Suprapubic skin (tissue), 4 donors: ENCODE results near the gene KRT77.

Experiments used
- EP300 ChIP-seq: sonication (generic); formaldehyde crosslinking; IDR thresholded peaks from one replicate; pipeline ENCODE4 v1.6.1; 2017; ENCODE audit warnings: antibody characterized with exemption
- POLR2A ChIP-seq, 2 donors: fragments of 450-650 bp; IDR thresholded peaks; one replicate each; pipeline ENCODE4 v1.6.1; 2017; ENCODE audit warnings: antibody characterized with exemption in 2 of 2, mild to moderate bottlenecking in 2 of 2, moderate library complexity in 2 of 2
- POLR2AphosphoS5 ChIP-seq, 3 donors: sonication (generic); formaldehyde crosslinking; IDR thresholded peaks; one replicate each; pipeline ENCODE4 v1.6.1; 2017; ENCODE audit warnings: antibody characterized with exemption in 3 of 3
- TF ChIP-seq, protein P1 (sequence below), 2 donors: fragments of 200-600 bp in 1 of 2; fragments of 450-650 bp in 1 of 2; sonication (generic) in 1 of 2; IDR thresholded peaks; one replicate each; pipeline ENCODE4 v1.5.1; 2016 to 2019; ENCODE audit warnings: antibody characterized with exemption in 2 of 2, mild to moderate bottlenecking in 1 of 2, moderate library complexity in 1 of 2

DNA sequence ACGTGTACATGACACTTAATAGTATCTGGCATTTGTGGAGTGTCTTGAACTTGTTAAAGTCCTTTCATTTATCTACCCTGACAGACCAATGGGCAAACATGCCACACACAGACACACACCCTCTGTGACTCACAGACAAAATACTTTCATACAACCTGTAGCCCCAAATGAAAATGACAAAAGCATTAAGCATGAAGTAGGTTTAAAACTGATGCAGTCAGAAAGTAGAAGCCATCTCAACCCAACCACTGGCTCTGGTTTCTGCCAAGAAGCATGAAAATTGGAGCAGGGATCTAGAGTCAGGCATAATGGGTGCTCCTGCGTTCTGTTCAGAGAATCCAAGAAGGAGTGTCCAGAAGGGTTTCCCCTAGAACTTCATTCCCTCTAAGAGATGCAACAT lies 23.1 kb upstream of the KRT77 start:
- TF ChIP-seq, protein P1, sequence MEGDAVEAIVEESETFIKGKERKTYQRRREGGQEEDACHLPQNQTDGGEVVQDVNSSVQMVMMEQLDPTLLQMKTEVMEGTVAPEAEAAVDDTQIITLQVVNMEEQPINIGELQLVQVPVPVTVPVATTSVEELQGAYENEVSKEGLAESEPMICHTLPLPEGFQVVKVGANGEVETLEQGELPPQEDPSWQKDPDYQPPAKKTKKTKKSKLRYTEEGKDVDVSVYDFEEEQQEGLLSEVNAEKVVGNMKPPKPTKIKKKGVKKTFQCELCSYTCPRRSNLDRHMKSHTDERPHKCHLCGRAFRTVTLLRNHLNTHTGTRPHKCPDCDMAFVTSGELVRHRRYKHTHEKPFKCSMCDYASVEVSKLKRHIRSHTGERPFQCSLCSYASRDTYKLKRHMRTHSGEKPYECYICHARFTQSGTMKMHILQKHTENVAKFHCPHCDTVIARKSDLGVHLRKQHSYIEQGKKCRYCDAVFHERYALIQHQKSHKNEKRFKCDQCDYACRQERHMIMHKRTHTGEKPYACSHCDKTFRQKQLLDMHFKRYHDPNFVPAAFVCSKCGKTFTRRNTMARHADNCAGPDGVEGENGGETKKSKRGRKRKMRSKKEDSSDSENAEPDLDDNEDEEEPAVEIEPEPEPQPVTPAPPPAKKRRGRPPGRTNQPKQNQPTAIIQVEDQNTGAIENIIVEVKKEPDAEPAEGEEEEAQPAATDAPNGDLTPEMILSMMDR (IDR thresholded peaks at IDR 0.05): no peak
- no peak for TF ChIP-seq EP300
- no peak for TF ChIP-seq POLR2AphosphoS5 (IDR thresholded peaks at IDR 0.05)
- TF ChIP-seq POLR2A (IDR thresholded peaks at IDR 0.05): no peak
